Smooth muscle cell (in vitro differentiated cells): ENCODE measurements around the gene MAP4K3. TPM values are rescaled to one million over a fixed set of nuclear protein-coding genes. Genes with fewer than 3 reads are reported as not detected.

Experiments
- DNase-seq: peaks from one replicate; lab custom pipeline; 2025; ENCODE audit not compliant: unreplicated experiment; lab: John Stamatoyannopoulos, UW
- H2AFZ ChIP-seq: fragments of 200-600 bp; sonication (generic); 2 replicates; pipeline ENCODE4 v1.6.0; 2016; ENCODE audit warnings: antibody characterized with exemption, low read depth, mild to moderate bottlenecking
- H3F3A ChIP-seq: fragments of 200-600 bp; sonication (generic); 2 replicates; pipeline ENCODE4 v1.6.0; 2017; ENCODE audit warnings: antibody characterized with exemption, low read depth
- H3K27ac ChIP-seq: fragments of 200-600 bp; sonication (generic); 2 replicates; pipeline ENCODE4 v1.5.1; 2016; ENCODE audit warnings: low read depth, mild to moderate bottlenecking
- H3K27me3 ChIP-seq: fragments of 200-600 bp; sonication (generic); 2 replicates; pipeline ENCODE4 v1.6.1; 2016; ENCODE audit warnings: low read depth, mild to moderate bottlenecking
- H3K36me3 ChIP-seq: fragments of 200-600 bp; sonication (generic); 2 replicates; pipeline ENCODE4 v1.5.1; 2016; ENCODE audit warnings: low read depth
- H3K4me1 ChIP-seq: fragments of 200-600 bp; sonication (generic); 2 replicates; pipeline ENCODE4 v1.5.1; 2016; ENCODE audit warnings: low read depth
- H3K4me2 ChIP-seq: fragments of 200-600 bp; sonication (generic); 2 replicates; pipeline ENCODE4 v1.6.0; 2016; ENCODE audit warnings: mild to moderate bottlenecking
- H3K4me3 ChIP-seq: fragments of 200-600 bp; sonication (generic); 2 replicates; pipeline ENCODE4 v1.5.1; 2016; ENCODE audit warnings: mild to moderate bottlenecking
- H3K79me2 ChIP-seq: fragments of 200-600 bp; sonication (generic); 2 replicates; pipeline ENCODE4 v1.6.0; 2016; ENCODE audit warnings: low read depth, mild to moderate bottlenecking
- H3K9ac ChIP-seq: fragments of 200-600 bp; sonication (generic); 2 replicates; pipeline ENCODE4 v1.6.0; 2016; ENCODE audit warnings: low read depth
- H3K9me3 ChIP-seq: fragments of 200-600 bp; sonication (generic); replicated peaks from 2 replicates; pipeline ENCODE4 v1.5.1; 2016; ENCODE audit warnings: low read depth
- H4K20me1 ChIP-seq: fragments of 200-600 bp; sonication (generic); 2 replicates; pipeline ENCODE4 v1.6.0; 2016; ENCODE audit warnings: low read depth
- WGBS: methylation state at CpG from one replicate; pipeline ENCODE4 v1.1.7; 2016; ENCODE audit warnings: low lambda C conversion rate; 5-methylcytosine and 5-hydroxymethylcytosine counted together
- polyA plus RNA-seq: library from polyadenylated mRNA; unstranded; fragments of >200 nt; fragmentation: Nextera tagmentation; extraction: Ambion mirVana; gene quantifications from 2 replicates; pipeline ENCODE4 v1.2.1, GENCODE V29; 2016
- total RNA-seq: library from RNA; depleted of rRNA; stranded (reverse); fragments of >200 nt; gene quantifications from 2 replicates; pipeline ENCODE4 v1.2.3, GENCODE V29; 2014
- TF ChIP-seq, protein P1 (sequence below): fragments of 200-600 bp; sonication (generic); IDR thresholded peaks from 2 replicates; pipeline ENCODE4 v1.5.1; 2017; ENCODE audit warnings: borderline replicate concordance, mild to moderate bottlenecking, antibody characterized with exemption; ENCODE audit not compliant: insufficient read depth, poor library complexity, severe bottlenecking

Gene MAP4K3
- total and polyA plus RNA-seq, 2 experiments from 2014 or later: 21.3 to 70.9 TPM

DNA sequence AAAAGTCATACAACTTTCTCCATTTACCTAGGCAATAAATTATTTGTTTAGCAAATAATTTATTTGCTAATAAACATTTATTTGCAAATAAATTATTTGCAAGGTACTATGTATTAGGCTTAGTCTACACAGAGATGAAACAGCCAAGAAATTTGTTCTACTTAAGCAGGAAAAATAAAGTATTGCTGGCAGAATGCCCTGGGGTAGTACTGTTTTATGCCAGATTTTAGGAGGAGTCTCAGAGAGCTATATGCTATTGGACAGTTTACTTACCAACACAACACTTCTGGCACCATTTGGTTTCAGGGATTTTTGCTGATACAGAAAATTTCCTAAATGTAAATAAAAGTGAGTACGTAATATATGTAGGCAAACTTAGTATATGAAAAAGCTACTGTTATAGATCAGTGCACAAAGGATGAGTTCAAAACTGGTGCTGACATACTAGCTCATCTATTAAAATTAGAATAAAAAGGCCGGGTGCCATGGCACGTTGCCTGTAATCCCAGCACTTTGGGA, 170.1 kb downstream of the MAP4K3 start:
- Histone ChIP-seq H3K4me3 (no peak overlapping the region), H3K27me3 (no peaks in the 10 kb centered on the region), H3K9me3 (no peaks in the 10 kb centered on the region), H3K36me3 (peaks cover 18% of the 10 kb centered on the region), H3K4me2 (no peak overlapping the region), H2AFZ (no peak overlapping the region), H4K20me1 (peaks cover 7% of the 10 kb centered on the region), H3K4me1 (no peaks in the 10 kb centered on the region), H3F3A (no peaks in the 10 kb centered on the region), H3K9ac (no peak overlapping the region), H3K27ac (no peak overlapping the region), H3K79me2 (no peaks in the 10 kb centered on the region)
- WGBS: 95% methylated on average over 3 of the region's 3 CpGs
- TF ChIP-seq, protein P1, sequence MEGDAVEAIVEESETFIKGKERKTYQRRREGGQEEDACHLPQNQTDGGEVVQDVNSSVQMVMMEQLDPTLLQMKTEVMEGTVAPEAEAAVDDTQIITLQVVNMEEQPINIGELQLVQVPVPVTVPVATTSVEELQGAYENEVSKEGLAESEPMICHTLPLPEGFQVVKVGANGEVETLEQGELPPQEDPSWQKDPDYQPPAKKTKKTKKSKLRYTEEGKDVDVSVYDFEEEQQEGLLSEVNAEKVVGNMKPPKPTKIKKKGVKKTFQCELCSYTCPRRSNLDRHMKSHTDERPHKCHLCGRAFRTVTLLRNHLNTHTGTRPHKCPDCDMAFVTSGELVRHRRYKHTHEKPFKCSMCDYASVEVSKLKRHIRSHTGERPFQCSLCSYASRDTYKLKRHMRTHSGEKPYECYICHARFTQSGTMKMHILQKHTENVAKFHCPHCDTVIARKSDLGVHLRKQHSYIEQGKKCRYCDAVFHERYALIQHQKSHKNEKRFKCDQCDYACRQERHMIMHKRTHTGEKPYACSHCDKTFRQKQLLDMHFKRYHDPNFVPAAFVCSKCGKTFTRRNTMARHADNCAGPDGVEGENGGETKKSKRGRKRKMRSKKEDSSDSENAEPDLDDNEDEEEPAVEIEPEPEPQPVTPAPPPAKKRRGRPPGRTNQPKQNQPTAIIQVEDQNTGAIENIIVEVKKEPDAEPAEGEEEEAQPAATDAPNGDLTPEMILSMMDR: no peak
- DNase-seq: no peak

DNA sequence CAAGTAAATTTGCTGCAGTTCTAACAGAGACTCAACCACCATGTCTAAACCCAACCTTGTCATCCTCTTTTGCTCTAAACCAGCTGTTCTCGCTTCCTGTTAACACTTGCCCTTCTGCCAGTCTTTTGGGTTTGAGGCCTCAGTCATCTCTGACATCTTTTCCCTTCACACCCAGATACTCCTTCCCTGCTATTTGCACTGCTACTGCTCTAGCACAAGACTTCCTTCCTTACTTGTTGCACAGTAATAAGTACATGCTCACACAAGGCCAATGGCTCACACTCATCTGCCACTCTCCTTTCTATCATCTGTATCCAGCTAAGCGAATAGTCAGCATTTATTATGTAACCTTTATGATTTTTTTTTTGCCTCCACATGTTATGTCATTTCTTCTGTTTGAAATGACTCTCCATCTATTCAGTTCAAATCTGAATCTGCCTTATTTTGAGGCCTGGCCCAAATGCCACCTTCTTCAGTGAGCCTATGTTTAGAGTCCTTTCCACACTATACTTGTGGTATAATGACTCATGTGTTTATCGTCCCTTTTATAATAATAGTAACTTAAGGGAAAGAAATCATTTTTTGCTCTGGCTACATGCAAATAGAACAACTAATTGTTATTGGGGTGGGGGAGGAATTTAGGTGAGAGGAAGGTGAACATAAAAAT, 170.8 kb downstream of the MAP4K3 start:
- Histone ChIP-seq H2AFZ (no peak overlapping the region), H3F3A (no peaks in the 10 kb centered on the region)
- TF ChIP-seq, protein P1: no peak

DNA sequence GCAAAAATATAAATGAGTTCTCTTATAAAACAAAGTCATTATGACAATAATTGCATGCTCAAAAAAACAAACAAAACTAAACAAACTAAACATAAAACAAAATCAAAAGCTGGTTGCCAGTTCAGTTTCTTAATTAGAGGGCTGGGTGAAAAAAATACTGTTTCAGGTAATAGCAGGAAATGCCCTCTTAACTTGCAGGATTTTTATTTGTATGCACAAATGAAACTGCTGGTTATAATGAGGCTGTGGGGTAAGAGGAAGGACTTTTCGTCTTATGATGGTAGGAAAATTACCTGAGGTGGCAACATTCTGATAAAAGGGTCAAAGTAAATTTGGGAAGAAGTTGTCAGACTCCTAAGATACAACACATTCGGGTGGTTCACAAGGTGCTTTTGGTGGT, 171.8 kb downstream of the MAP4K3 start:
- H3K9me3 ChIP-seq: no peaks in the 10 kb centered on the region
- TF ChIP-seq, protein P1: no peak

More for the DNA sequence above, 170.8 kb downstream of the MAP4K3 start:
- Histone ChIP-seq H3K27me3 (no peaks in the 10 kb centered on the region), H3K9ac (no peak overlapping the region), H3K27ac (no peak overlapping the region), H3K9me3 (no peaks in the 10 kb centered on the region), H3K4me3 (no peak overlapping the region), H3K36me3 (peaks cover 18% of the 10 kb centered on the region), H3K4me1 (no peaks in the 10 kb centered on the region), H3K79me2 (no peaks in the 10 kb centered on the region), H4K20me1 (peaks cover 7% of the 10 kb centered on the region), H3K4me2 (no peak overlapping the region)
- no peak for DNase-seq
- 77% methylated on average over 3 of the region's 3 CpGs for WGBS

DNA sequence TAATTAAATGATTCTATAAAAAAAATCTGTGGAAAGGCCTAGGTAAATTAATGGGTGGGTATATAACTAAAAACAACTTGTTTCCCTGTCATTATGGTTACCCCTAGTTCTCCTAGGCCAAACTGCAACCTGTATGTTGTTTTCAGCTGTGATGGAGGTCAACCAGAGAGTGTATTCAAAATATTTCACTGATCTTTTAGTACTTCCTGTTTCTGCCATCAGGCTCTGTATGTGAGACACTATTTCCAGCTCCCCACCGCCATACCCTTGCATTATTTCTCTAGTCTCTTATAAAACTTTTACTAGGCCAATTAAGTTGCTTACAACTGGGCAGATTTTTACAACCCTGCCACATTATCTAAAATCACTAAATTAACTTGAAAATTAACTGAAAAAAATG, 172.4 kb downstream of the MAP4K3 start:
- H3K27me3 ChIP-seq: no peaks in the 10 kb centered on the region
- H3K79me2 ChIP-seq: no peaks in the 10 kb centered on the region
- peaks cover 7% of the 10 kb centered on the region for H4K20me1 ChIP-seq
- H3K9ac ChIP-seq: no peak overlapping the region
- H3F3A ChIP-seq: no peaks in the 10 kb centered on the region
- 65% methylated on average over 1 of the region's 1 CpG for WGBS
- no peak overlapping the region for H3K27ac ChIP-seq
- peaks cover 30% of the 10 kb centered on the region for H3K36me3 ChIP-seq
- no peak overlapping the region for H3K4me2 ChIP-seq
- no peaks in the 10 kb centered on the region for H3K4me1 ChIP-seq
- TF ChIP-seq, protein P1: no peak
- H3K4me3 ChIP-seq: no peak overlapping the region
- DNase-seq: no peak
- H3K9me3 ChIP-seq: no peaks in the 10 kb centered on the region
- H2AFZ ChIP-seq: no peak overlapping the region

More for the DNA sequence above, 171.8 kb downstream of the MAP4K3 start:
- H3K27me3 ChIP-seq: no peaks in the 10 kb centered on the region
- WGBS: 92% methylated on average over 2 of the region's 2 CpGs
- no peak overlapping the region for H3K27ac ChIP-seq
- H3F3A ChIP-seq: no peaks in the 10 kb centered on the region
- H3K4me3 ChIP-seq: no peak overlapping the region
- no peak overlapping the region for H3K4me2 ChIP-seq
- H3K9ac ChIP-seq: no peak overlapping the region
- peaks cover 7% of the 10 kb centered on the region for H4K20me1 ChIP-seq
- H3K4me1 ChIP-seq: no peaks in the 10 kb centered on the region
- peaks cover 24% of the 10 kb centered on the region for H3K36me3 ChIP-seq
- no peak for DNase-seq
- H2AFZ ChIP-seq: no peak overlapping the region
- H3K79me2 ChIP-seq: no peaks in the 10 kb centered on the region
